Measurements from ENCODE around the gene SLC25A39. TPM values are rescaled to one million over a fixed set of nuclear protein-coding genes. Genes with fewer than 3 reads are reported as not detected.

SLC25A39 gene
- total and polyA plus RNA-seq, 2 of the 13 experiments (the other 11 are each of a cell fraction or from before 2014, with no cell fraction given) = 144 to 151 TPM

DNA sequence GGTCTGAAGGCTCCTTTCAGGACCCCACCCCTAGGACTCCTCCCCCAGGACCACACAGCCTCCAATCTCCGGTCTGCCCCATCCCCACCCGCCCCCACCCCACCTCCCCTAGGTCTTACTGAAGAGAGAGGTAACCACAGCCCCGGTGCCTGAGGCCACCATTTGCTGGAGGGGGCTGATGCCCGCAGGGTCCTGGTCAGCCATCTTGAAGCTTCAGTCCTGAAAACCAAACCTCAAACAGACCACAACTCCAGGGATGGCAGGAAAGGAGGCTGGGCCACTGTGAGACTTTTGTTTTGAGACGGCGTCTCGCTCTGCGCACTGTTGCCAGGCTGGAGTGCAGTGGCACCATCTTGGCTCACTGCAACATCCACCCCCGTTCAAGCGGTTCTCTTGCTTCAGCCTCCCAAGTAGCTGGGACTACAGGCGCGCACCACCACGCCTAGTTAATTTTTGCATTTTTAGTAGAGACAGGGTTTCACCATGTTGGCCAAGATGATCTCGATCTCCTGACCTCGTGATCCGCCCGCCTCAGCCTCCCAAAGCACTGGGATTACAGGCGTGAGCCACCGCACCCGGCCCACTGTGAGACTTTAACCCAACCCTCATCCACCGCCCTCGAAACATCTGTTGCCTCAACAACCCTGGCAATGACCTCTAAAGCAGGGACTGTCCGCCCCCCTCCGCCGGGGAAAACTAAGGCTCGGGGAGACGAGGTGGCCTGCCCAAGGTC, 1.1 kb downstream of the SLC25A39 start (continued):
- TF ChIP-seq, protein P1, sequence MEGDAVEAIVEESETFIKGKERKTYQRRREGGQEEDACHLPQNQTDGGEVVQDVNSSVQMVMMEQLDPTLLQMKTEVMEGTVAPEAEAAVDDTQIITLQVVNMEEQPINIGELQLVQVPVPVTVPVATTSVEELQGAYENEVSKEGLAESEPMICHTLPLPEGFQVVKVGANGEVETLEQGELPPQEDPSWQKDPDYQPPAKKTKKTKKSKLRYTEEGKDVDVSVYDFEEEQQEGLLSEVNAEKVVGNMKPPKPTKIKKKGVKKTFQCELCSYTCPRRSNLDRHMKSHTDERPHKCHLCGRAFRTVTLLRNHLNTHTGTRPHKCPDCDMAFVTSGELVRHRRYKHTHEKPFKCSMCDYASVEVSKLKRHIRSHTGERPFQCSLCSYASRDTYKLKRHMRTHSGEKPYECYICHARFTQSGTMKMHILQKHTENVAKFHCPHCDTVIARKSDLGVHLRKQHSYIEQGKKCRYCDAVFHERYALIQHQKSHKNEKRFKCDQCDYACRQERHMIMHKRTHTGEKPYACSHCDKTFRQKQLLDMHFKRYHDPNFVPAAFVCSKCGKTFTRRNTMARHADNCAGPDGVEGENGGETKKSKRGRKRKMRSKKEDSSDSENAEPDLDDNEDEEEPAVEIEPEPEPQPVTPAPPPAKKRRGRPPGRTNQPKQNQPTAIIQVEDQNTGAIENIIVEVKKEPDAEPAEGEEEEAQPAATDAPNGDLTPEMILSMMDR (CRISPR knock-in tag; IDR thresholded peaks at IDR 0.05) = 0 out of 2 replicates have a peak, but pooled peaks have one; percentile 5
- TF ChIP-seq ZNF235 (CRISPR knock-in tag; IDR thresholded peaks at IDR 0.05; ENCODE audit: borderline replicate concordance) (no peak), SP5 (CRISPR knock-in tag; IDR thresholded peaks at IDR 0.05; ENCODE audit: borderline replicate concordance, low read depth) (no peak), MAFF (IDR thresholded peaks at IDR 0.05; ENCODE audit: low read depth, low read length) (no peak), ZNF605 (CRISPR knock-in tag; IDR thresholded peaks at IDR 0.05) (no peak; the same call in 1 of the 2 replicates), HDAC1 (CRISPR knock-in tag; IDR thresholded peaks at IDR 0.05) (no peak; the same call in 1 of the 2 replicates), NCOA2 (CRISPR knock-in tag; IDR thresholded peaks at IDR 0.05) (no peak), SOX6 (IDR thresholded peaks at IDR 0.05) (no peak), SOX6 (CRISPR knock-in tag; IDR thresholded peaks at IDR 0.05) (no peak), ZNF460 (CRISPR knock-in tag; IDR thresholded peaks at IDR 0.05; ENCODE audit: borderline replicate concordance) (peak; percentile 95), SNAI1 (CRISPR knock-in tag; IDR thresholded peaks at IDR 0.05; ENCODE audit: borderline replicate concordance) (no peak), ZSCAN31 (CRISPR knock-in tag; IDR thresholded peaks at IDR 0.05; ENCODE audit: low read depth) (no peak), ZNF720 (CRISPR knock-in tag; IDR thresholded peaks at IDR 0.05) (no peak), ZNF724P (CRISPR knock-in tag; IDR thresholded peaks at IDR 0.05; ENCODE audit: borderline replicate concordance) (0 out of 2 replicates have a peak, but pooled peaks have one; percentile 34), POLR2G (IDR thresholded peaks at IDR 0.05; ENCODE audit: low read depth, low read length) (no peak), ZC3H13 (CRISPR knock-in tag; IDR thresholded peaks at IDR 0.05) (no peak), SATB2 (CRISPR knock-in tag; IDR thresholded peaks at IDR 0.05) (no peak), MTF1 (CRISPR knock-in tag; IDR thresholded peaks at IDR 0.05) (no peak)
- TF ChIP-seq, protein P2, sequence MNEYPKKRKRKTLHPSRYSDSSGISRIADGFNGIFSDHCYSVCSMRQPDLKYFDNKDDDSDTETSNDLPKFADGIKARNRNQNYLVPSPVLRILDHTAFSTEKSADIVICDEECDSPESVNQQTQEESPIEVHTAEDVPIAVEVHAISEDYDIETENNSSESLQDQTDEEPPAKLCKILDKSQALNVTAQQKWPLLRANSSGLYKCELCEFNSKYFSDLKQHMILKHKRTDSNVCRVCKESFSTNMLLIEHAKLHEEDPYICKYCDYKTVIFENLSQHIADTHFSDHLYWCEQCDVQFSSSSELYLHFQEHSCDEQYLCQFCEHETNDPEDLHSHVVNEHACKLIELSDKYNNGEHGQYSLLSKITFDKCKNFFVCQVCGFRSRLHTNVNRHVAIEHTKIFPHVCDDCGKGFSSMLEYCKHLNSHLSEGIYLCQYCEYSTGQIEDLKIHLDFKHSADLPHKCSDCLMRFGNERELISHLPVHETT (CRISPR knock-in tag; conservative IDR thresholded peaks at IDR 0.05) = no peak
- TF ChIP-seq, protein P3, sequence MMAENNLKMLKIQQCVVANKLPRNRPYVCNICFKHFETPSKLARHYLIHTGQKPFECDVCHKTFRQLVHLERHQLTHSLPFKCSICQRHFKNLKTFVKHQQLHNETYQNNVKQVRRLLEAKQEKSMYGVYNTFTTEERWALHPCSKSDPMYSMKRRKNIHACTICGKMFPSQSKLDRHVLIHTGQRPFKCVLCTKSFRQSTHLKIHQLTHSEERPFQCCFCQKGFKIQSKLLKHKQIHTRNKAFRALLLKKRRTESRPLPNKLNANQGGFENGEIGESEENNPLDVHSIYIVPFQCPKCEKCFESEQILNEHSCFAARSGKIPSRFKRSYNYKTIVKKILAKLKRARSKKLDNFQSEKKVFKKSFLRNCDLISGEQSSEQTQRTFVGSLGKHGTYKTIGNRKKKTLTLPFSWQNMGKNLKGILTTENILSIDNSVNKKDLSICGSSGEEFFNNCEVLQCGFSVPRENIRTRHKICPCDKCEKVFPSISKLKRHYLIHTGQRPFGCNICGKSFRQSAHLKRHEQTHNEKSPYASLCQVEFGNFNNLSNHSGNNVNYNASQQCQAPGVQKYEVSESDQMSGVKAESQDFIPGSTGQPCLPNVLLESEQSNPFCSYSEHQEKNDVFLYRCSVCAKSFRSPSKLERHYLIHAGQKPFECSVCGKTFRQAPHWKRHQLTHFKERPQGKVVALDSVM (CRISPR knock-in tag; IDR thresholded peaks at IDR 0.05) = peak; percentile 61; the same call in 1 of the 2 replicates
- TF ChIP-seq, protein P4, sequence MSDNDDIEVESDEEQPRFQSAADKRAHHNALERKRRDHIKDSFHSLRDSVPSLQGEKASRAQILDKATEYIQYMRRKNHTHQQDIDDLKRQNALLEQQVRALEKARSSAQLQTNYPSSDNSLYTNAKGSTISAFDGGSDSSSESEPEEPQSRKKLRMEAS (IDR thresholded peaks at IDR 0.05) = no peak
- TF ChIP-seq, protein P5, sequence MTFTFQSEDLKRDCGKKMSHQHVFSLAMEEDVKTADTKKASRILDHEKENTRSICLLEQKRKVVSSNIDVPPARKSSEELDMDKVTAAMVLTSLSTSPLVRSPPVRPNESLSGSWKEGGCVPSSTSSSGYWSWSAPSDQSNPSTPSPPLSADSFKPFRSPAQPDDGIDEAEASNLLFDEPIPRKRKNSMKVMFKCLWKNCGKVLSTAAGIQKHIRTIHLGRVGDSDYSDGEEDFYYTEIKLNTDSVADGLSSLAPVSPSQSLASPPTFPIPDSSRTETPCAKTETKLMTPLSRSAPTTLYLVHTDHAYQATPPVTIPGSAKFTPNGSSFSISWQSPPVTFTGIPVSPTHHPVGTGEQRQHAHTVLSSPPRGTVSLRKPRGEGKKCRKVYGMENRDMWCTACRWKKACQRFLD (CRISPR knock-in tag; IDR thresholded peaks at IDR 0.05; ENCODE audit: borderline replicate concordance) = no peak
- TF ChIP-seq, protein P6, sequence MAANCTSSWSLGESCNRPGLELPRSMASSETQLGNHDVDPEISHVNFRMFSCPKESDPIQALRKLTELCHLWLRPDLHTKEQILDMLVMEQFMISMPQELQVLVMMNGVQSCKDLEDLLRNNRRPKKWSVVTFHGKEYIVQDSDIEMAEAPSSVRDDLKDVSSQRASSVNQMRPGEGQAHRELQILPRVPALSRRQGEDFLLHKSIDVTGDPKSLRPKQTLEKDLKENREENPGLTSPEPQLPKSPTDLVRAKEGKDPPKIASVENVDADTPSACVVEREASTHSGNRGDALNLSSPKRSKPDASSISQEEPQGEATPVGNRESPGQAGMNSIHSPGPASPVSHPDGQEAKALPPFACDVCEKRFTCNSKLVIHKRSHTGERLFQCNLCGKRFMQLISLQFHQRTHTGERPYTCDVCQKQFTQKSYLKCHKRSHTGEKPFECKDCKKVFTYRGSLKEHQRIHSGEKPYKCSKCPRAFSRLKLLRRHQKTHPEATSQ (CRISPR knock-in tag; IDR thresholded peaks at IDR 0.05; ENCODE audit: borderline replicate concordance) = no peak
